NCI-H510A (cell line): ENCODE measurements around the gene YWHAH.

Experiments
- DNase-seq: peaks from one replicate; lab custom pipeline; 2025; lab: John Stamatoyannopoulos, UW

YWHAH gene

GRCh38 chr22:31923136-31923535 lies 21.2 kb upstream of the YWHAH start:
- DNase-seq = no peak

- no peak for DNase-seq
Observed at GRCh38 chr22:31923747-31924146, 20.6 kb upstream of the YWHAH start.

GRCh38 chr22:31925056-31925455 lies 19.3 kb upstream of the YWHAH start:
- no peak for DNase-seq

GRCh38 chr22:31926024-31926423 lies 18.3 kb upstream of the YWHAH start:
- DNase-seq = no peak

- no peak for DNase-seq
Observed at GRCh38 chr22:31926969-31927368, 17.4 kb upstream of the YWHAH start.

- DNase-seq = no peak
Observed at GRCh38 chr22:31927562-31927961, 16.8 kb upstream of the YWHAH start.

- DNase-seq = no peak
Observed at GRCh38 chr22:31929167-31929930, 15.0 kb upstream of the YWHAH start.

GRCh38 chr22:31932863-31933262 lies 11.5 kb upstream of the YWHAH start:
- DNase-seq = no peak

- no peak for DNase-seq
Observed at GRCh38 chr22:31933406-31933805, 10.9 kb upstream of the YWHAH start.

GRCh38 chr22:31933816-31934482 lies 10.4 kb upstream of the YWHAH start:
- DNase-seq = no peak

GRCh38 chr22:31935961-31936635 lies 8.2 kb upstream of the YWHAH start:
- DNase-seq = no peak

GRCh38 chr22:31937341-31937740 lies 7.0 kb upstream of the YWHAH start:
- no peak for DNase-seq

GRCh38 chr22:31938296-31938695 lies 6.0 kb upstream of the YWHAH start:
- no peak for DNase-seq

GRCh38 chr22:31940506-31940905 lies 3.8 kb upstream of the YWHAH start:
- DNase-seq = no peak

GRCh38 chr22:31942091-31942490 lies 2.2 kb upstream of the YWHAH start:
- DNase-seq = no peak

GRCh38 chr22:31943206-31943977 lies 943 bp upstream of the YWHAH start:
- no peak for DNase-seq

GRCh38 chr22:31944700-31945442 lies 536 bp downstream of the YWHAH start:
- no peak for DNase-seq

- no peak for DNase-seq
Observed at GRCh38 chr22:31945443-31945855, 1.1 kb downstream of the YWHAH start.

GRCh38 chr22:31945971-31946680 lies 1.8 kb downstream of the YWHAH start:
- no peak for DNase-seq

GRCh38 chr22:31947296-31947695 lies 3.0 kb downstream of the YWHAH start:
- DNase-seq = no peak

- DNase-seq = no peak
Observed at GRCh38 chr22:31948002-31948401, 3.7 kb downstream of the YWHAH start.
